Erythroblast (primary cell): ENCODE data around the gene IVL.

ENCODE experiments used
- DNase-seq, 2 experiments: peaks; one replicate each; lab custom pipeline; 2025; lab: John Stamatoyannopoulos, UW
- GATA1 ChIP-seq: IDR thresholded peaks from 2 replicates; pipeline ENCODE4 v1.6.1; 2011; ENCODE audit warnings: low read depth, mild to moderate bottlenecking, control low read depth, low read length, moderate library complexity
- POLR2A ChIP-seq: IDR thresholded peaks from 2 replicates; pipeline ENCODE4 v1.6.1; 2011; ENCODE audit warnings: mild to moderate bottlenecking, low read length

Gene IVL

DNA sequence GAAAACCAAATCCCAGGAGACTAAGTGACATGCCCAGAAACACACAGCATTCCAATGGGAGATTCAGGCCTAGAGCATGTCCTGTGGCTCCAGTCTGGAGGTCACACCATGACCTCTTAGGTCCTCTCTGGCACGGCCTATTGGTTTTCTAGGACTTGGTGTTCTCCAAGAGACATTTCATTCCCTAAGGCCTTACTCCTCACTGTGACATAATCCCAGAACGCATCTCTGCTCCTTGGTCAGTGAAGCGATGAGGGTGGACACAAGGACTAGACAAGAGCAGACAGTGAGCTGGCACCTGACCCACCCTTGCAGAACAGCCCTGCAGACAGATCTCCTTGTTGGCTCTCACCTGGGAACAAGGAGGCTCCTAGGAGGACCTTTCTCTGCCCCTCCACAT, 860 bp downstream of the IVL start:
- DNase-seq = no peak
- TF ChIP-seq GATA1 = no peak
- TF ChIP-seq POLR2A = no peak

DNA sequence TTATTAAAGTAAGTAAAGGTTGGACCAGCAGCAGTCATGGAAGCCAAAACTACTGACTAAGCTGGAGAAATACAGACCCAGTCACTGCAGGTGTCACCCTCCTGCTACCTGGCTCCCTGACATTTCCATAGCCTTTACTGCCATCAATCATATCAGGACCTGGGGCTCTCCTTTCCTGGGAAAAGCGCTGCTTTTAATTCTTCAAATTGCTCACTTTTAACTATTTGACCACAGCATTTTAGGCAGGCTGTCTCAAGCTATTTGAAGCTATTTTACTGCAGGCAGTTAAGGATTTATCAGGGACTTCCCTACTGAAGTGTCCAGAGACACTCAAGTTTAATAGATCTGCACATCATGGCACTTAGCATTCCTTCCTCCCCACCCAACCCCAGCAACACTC, 4.1 kb downstream of the IVL start:
- no peak for DNase-seq
- no peak for TF ChIP-seq GATA1
- no peak for TF ChIP-seq POLR2A

GRCh38 chr1:152912900-152913299, 4.6 kb downstream of the IVL start:
- no peak for DNase-seq
- TF ChIP-seq POLR2A (no peak), GATA1 (no peak)

DNA sequence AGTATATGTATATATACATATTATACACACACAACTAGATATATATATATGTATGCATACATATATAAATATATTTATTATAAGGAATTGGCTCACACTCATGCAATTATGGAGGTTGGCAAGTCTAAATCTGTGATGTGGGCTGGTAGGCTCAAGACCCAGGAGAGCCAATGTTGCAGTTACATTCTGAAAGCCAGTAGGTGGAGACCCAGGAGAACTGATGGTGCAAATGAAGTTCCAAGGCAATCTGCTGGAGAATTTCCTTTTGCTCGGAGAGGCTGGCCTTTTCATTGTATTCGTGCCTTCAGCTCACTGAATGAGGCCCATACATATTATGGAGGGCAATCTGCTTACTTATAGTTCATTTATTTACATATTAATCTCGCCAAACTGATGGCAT, 9.4 kb downstream of the IVL start:
- TF ChIP-seq POLR2A = no peak
- no peak for TF ChIP-seq GATA1
- DNase-seq = peak; percentile 18 to 33

DNA sequence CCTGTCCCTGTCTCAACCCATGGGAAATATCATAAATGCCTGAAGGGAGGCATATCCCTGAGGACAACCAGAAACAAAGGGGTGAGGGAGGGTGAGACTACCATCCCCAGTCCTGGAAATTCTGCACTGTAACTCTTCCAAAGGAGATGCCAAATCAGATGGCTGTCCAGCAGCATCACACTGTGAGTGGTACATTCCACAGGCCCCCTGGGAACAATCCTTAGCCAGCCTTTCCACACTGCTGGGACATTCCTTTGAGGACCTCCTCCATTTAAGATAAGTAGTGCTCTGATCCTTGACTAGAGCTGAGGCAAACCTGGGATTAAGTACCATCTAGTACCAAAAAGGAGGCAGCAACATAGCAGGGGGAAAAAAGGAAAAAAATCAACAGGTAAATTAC, 10.7 kb downstream of the IVL start:
- TF ChIP-seq POLR2A = no peak
- no peak for TF ChIP-seq GATA1
- DNase-seq = no peak

GRCh38 chr1:152924191-152924590, 15.8 kb downstream of the IVL start:
- no peak for DNase-seq
- no peak for TF ChIP-seq GATA1
- no peak for TF ChIP-seq POLR2A

GRCh38 chr1:152926091-152926490, 17.7 kb downstream of the IVL start:
- peak in 1 of 2 experiments; percentile 6 for DNase-seq
- TF ChIP-seq GATA1 (no peak), POLR2A (no peak)

DNA sequence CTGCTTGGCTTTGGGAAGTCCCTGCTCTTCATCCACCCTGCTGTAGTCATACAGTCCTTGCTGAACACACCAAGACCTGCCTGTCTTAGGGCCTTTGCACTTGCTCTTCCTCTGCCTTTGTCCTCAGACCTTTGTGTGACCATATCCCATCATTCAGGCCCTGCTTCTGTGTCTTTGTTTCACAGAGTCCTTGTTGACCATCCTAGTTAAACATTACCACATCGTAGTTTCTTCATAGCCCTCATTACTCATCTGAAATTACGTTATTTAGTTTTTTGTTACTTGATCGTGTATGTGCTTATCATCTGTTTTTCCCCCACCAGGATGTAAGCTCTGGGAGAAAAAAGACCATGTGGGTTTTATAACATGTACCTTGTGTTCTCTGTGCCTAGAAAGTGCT, 20.3 kb downstream of the IVL start:
- no peak for DNase-seq
- TF ChIP-seq GATA1 = no peak
- no peak for TF ChIP-seq POLR2A

- DNase-seq = no peak
These were observed 23.9 kb downstream of the IVL start for GRCh38 chr1:152932170-152932811.

GRCh38 chr1:152933196-152933595, 24.9 kb downstream of the IVL start:
- TF ChIP-seq GATA1 = no peak
- no peak for TF ChIP-seq POLR2A
- DNase-seq = no peak

More at GRCh38 chr1:152932170-152932811, 23.9 kb downstream of the IVL start:
- TF ChIP-seq POLR2A (no peak), GATA1 (no peak)

DNA sequence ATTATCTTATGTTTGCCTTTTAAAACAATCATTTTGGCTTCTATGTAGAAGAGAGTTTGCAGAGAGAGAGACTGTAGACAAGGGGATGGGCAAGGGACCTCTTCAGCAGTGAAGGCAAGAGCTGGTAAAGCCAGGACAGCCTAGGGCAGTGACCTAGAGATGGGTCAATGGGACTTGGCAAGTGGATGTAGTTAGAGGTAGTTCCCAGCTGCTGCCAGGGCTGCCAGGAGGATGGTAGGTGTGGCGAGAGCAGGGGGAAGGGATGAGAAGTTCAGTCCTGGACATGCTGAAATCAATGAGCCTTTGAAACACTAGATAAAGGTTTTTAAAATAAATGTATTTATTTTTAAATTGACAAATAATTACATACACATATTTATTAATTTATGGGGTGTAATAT, 32.3 kb downstream of the IVL start:
- no peak for DNase-seq
- no peak for TF ChIP-seq POLR2A
- no peak for TF ChIP-seq GATA1

DNA sequence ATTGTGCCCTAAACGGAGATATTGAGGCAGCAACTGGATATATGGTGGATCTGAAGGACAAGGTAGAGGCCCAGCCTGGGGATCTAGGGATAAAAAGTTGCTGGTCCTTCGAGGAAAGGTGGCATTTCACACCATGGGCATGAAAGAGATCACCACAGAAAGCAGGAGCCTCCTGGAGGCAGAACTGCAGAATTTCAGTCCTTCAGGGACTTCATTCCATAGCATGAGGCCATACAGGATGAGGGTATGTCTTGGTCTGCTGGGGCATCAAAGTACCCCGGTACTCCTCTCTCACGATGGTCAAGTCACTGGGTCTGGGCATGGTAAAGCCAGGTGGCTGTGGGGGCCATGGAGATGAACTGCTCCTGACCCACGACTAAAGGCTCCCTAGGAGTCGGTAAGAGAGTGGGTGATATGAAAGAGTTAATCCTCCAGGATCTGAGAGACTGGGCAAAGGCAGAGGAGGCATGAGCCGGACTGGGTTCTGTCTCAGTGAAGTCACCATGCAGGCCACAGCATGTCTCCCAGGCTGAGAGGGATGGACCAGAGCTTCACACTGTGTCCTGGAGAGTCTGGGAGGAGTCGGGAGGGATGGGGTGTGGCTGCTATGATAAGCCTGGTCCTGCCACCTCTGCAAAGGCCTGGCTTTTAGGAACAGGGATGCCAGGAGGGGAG, 32.8 kb downstream of the IVL start:
- no peak for DNase-seq

DNA sequence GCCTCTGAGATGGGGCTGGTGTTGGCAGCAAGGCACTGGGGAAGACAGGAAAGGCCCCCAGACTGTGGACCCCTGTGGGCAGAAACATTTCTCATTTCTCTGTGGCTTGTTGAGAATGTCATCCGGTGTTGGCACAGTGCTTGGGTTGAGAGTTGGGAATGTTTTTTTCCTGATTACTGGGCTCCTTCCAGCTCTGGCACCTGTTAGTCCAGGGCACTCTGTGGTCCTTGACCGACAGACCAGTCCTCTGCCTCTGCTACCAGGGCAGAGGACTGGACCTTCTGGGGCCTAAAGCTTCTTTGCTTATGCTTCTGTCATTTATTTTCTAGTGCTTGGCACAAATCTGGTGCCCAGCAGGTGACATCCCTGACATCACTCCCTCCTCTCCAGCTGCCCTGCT, 33.8 kb downstream of the IVL start:
- TF ChIP-seq GATA1 = no peak
- no peak for TF ChIP-seq POLR2A
- no peak for DNase-seq

More for the DNA sequence above, 32.8 kb downstream of the IVL start:
- TF ChIP-seq GATA1 (no peak), POLR2A (no peak)

GRCh38 chr1:152946248-152946647, 37.9 kb downstream of the IVL start:
- no peak for DNase-seq
- TF ChIP-seq POLR2A (no peak), GATA1 (no peak)

DNA sequence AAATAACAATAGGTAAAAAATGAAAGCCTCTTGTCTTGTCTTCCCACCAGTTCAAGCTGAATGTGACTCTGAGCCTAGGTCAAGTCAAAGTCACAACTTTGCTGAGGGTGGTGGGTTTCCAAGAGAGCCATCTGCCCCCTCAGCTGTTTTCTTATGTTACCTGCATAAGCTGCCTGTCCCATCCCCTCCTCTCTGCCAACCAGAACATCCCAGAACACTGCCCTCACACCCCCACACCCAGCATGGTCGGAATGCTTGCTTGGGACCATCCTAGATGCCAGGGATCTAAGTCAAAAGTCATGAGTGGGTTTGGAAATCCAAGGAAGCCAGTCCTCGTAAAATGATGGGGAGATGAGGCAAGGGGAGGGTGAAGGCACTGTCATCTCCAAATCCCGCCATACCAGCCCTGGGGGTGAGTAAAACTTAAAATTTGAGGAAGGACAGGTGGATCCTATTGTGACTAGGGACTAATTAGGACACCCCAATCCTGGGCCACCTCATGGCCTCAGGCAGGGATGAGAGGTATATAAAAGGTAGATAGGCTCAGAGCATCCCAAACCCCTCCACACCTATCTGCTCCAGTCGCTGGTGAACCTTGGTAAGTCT, 38.4 kb downstream of the IVL start, which contains the start of gene SPRR5:
SPRR5 (plus strand) TSS at position 556 of the 606 bp plus-strand sequence. CDS start 1,349 bp downstream, outside the sequence.
- no peak for DNase-seq
- TF ChIP-seq GATA1 (no peak), POLR2A (no peak)
